HG03025 (cell line): ENCODE results near the gene BACH2.
"Not testable (repeated sequence)": the region's sequence is repeated elsewhere in the genome, so short reads cannot be mapped to it uniquely, and the experiment has no call there.

Source experiments
- ATAC-seq: cut with Tn5 transposase; IDR thresholded peaks from one replicate; pipeline ENCODE4 v1.9.1; 2021; ENCODE audit warnings: mild to moderate bottlenecking, moderate library complexity; ENCODE audit not compliant: unreplicated experiment, low FRiP score

Gene BACH2

GRCh38 chr6:90048206-90048967 is 248.3 kb downstream of the BACH2 start:
- no peak for ATAC-seq

GRCh38 chr6:90045535-90045934 is 251.1 kb downstream of the BACH2 start:
- ATAC-seq, result no peak

- ATAC-seq, result no peak
Observed at GRCh38 chr6:90044833-90045381, 251.7 kb downstream of the BACH2 start.

GRCh38 chr6:90044182-90044832 is 252.3 kb downstream of the BACH2 start:
- no peak for ATAC-seq

- no peak for ATAC-seq
Observed at GRCh38 chr6:90040931-90041330, 255.7 kb downstream of the BACH2 start.

- no peak for ATAC-seq
Observed at GRCh38 chr6:90039911-90040310, 256.7 kb downstream of the BACH2 start.

- no peak for ATAC-seq
Observed at GRCh38 chr6:90038961-90039653, 257.5 kb downstream of the BACH2 start.

- no peak for ATAC-seq
Observed at GRCh38 chr6:90036963-90037362, 259.7 kb downstream of the BACH2 start.

GRCh38 chr6:90035047-90035723 is 261.5 kb downstream of the BACH2 start:
- no peak for ATAC-seq

- ATAC-seq, result no peak
Observed at GRCh38 chr6:90033746-90034271, 262.8 kb downstream of the BACH2 start.

- ATAC-seq, result not testable (repeated sequence)
Observed at GRCh38 chr6:90032489-90033212, 264.0 kb downstream of the BACH2 start.

- ATAC-seq, result no peak
Observed at GRCh38 chr6:90028995-90029635, 267.5 kb downstream of the BACH2 start.

GRCh38 chr6:90028066-90028778 is 268.4 kb downstream of the BACH2 start:
- no peak for ATAC-seq

- ATAC-seq, result no peak
Observed at GRCh38 chr6:90026216-90026615, 270.4 kb downstream of the BACH2 start.

GRCh38 chr6:90025523-90026061 is 271.1 kb downstream of the BACH2 start:
- ATAC-seq, result no peak

- ATAC-seq, result no peak
Observed at GRCh38 chr6:90024633-90025032, 272.0 kb downstream of the BACH2 start.

GRCh38 chr6:90021711-90022110 is 274.9 kb downstream of the BACH2 start:
- no peak for ATAC-seq

GRCh38 chr6:90020746-90021145 is 275.9 kb downstream of the BACH2 start:
- ATAC-seq, result no peak
